Measurements from ENCODE around the gene LY6G6D.

Gene LY6G6D

DNA sequence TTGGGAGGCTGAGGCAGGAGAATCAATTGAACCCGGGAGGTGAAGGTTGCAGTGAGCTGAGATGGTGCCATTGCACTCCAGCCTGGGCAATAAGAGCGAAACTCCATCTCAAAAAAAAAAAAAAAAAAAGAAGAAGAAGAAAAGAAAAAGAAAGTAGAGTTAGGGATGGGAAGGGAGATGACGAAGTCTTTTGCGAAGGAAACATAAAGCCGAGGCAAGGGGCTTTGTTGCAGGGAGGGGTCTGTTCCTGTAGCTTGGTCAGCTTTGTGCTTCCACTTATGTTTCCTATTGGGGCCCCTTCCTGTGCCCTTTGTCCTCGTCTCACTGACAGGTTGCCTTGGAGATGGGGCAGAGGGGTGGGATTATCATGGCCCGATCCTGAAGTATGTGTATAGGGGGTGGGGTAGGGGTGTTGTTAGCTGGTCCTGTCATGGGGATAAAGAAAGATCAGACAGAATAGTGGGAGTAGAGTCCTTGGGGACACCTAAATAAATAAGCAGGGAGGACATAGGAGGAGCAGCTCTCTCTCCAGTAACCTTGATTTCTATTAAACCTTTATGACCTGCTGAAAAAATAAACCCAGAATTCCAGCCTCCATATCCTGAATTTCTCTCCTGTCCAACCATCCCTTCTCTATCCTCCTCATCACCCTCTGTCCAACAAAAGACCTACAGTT lies 22.3 kb downstream of the LY6G6D start:
- Mint-ChIP-seq H3K27me3 (ENCODE audit: low read depth) (no peaks in the 10 kb centered on the region), H3K27ac (peak overlapping the region; percentile 99 to 100 (median 100)), H3K36me3 (ENCODE audit: low read depth) (peaks cover 28% of the 10 kb centered on the region), H3K4me1 (peaks cover 60% of the 10 kb centered on the region), H3K4me3 (peak overlapping the region; percentile 94 to 97 (median 95)), H3K9me3 (no peaks in the 10 kb centered on the region)
- TF ChIP-seq, protein P1, sequence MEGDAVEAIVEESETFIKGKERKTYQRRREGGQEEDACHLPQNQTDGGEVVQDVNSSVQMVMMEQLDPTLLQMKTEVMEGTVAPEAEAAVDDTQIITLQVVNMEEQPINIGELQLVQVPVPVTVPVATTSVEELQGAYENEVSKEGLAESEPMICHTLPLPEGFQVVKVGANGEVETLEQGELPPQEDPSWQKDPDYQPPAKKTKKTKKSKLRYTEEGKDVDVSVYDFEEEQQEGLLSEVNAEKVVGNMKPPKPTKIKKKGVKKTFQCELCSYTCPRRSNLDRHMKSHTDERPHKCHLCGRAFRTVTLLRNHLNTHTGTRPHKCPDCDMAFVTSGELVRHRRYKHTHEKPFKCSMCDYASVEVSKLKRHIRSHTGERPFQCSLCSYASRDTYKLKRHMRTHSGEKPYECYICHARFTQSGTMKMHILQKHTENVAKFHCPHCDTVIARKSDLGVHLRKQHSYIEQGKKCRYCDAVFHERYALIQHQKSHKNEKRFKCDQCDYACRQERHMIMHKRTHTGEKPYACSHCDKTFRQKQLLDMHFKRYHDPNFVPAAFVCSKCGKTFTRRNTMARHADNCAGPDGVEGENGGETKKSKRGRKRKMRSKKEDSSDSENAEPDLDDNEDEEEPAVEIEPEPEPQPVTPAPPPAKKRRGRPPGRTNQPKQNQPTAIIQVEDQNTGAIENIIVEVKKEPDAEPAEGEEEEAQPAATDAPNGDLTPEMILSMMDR (IDR thresholded peaks at IDR 0.05; ENCODE audit: unreplicated experiment in 3 of 3) = no peak

DNA sequence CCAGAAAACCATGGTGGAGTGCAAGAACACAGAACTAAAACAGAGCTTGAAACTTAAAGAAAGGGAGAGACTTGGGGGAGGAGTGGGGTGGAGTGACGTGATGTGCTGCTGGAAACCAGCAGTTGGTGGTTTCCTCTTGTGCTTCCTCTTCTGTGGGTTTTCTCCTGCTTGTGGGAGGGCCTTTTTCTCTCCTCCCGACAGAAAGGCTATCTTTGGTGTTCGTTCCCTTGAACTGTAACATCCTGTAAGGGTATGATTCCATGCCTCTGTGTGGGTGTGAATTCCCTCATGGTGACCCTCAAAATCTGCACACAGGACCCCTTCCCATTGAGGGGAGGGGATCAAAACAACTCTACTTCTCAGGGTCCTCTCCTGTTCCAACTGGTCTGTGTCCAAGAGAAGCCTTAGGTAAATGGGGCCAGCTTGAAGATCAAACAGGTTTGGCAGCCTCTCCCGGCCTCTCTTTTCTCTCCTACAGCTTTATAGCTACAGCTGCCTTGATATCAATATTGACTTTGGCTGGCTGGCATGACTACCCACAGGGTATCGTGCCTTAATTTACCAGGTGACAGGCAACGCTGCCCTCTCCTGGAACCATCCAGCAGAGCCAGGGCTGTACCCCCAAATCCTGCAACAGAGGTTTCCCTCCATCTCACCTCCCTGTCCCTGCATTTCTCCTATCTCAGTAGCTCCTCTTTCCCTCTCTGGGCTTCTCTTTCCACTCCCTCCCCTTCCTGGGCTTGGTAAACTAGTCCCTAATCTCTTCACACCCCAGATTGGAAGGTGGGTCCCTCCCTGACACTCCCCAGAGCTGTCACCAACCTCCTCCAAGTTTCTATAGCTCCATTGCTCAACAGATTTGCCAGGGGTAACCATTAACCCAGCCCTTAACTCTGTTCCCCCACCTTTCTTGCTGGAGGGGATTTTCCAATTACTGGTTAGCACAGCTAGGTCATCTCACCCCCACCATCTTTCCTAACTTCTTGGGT lies 23.1 kb downstream of the LY6G6D start:
- Mint-ChIP-seq H3K27me3 (ENCODE audit: low read depth) (no peaks in the 10 kb centered on the region), H3K4me3 (peak overlapping the region; percentile 94 to 97 (median 95)), H3K4me1 (peaks cover 57% of the 10 kb centered on the region), H3K9me3 (no peaks in the 10 kb centered on the region), H3K36me3 (ENCODE audit: low read depth) (peaks cover 24% of the 10 kb centered on the region), H3K27ac (peak overlapping the region; percentile 99 to 100 (median 100))
- TF ChIP-seq, protein P1 (IDR thresholded peaks at IDR 0.05; ENCODE audit: unreplicated experiment in 3 of 3) = no peak

DNA sequence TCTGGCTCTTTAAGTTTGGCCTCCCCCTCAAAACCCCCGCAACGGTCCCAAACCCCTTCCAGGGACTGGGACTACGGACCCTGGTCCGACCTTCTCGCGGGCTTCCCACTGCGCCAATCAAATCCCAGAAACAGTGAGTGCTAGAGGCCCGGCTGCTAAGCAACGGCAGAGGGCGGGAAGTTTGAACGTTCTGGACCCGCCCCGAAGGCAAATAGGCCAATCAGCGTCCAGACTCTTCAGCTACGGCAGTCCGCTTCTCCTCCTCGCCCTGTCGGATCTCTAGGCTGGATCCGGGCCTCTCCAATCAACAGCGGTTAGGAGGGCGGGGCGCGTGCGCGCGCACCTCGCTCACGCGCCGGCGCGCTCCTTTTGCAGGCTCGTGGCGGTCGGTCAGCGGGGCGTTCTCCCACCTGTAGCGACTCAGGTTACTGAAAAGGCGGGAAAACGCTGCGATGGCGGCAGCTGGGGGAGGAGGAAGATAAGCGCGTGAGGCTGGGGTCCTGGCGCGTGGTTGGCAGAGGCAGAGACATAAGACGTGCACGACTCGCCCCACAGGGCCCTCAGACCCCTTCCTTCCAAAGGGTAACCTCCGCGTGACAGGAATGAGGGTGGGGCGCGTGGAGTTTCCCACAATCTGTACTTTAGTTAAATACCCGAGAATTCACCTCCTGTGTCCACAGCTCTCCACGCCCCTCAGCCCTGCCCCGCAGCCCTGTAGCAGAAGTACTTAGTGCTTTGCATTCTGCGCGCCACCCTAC lies 24.7 kb downstream of the LY6G6D start, which contains the start of gene MSH5:
Gene MSH5, plus strand, starts transcription at position 367 of the 758 bp plus-strand sequence. CDS start 462 bp downstream, outside the sequence.
- no peaks in the 10 kb centered on the region for H3K27me3 Mint-ChIP-seq (ENCODE audit: low read depth)

DNA sequence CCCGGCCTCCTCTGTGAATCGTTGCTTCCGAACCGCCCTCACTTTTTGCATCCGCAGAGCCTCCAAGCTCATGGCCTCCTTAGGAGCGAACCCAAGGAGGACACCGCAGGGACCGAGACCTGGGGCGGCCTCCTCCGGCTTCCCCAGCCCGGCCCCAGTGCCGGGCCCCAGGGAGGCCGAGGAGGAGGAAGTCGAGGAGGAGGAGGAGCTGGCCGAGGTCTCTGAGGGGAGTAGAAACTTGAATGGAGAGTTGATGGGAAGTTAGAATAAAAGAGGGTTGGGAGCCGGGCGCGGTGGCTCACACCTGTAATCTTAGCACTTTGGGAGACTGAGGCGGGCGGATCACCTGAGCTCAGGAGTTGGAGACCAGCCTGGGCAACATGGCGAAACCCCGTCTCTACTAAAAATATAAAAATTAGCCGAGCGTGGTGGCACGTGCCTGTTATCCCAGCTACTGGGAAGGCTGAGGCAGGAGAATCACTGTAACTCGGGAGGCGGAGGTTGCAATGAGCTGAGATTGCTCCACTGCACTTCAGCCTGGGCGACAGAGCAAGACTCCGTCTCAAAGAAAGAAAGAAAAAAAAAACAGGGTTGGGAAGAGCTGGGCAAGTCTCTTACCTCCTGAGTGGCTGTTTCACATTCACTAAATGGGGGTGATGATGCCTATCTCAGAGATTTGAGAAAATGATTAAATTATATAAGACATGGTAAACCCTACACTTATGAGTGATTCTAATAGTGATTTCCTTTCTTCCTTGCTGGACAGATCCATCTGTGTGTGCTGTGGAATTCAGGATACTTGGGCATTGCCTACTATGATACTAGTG lies 25.5 kb downstream of the LY6G6D start:
- TF ChIP-seq, protein P1 (IDR thresholded peaks at IDR 0.05; ENCODE audit: unreplicated experiment in 3 of 3) = no peak
- Mint-ChIP-seq H3K27ac (peak overlapping the region; percentile 99 to 100 (median 100)), H3K4me3 (peak overlapping the region; percentile 94 to 97 (median 95)), H3K4me1 (peaks cover 47% of the 10 kb centered on the region), H3K9me3 (no peaks in the 10 kb centered on the region), H3K27me3 (ENCODE audit: low read depth) (no peaks in the 10 kb centered on the region), H3K36me3 (ENCODE audit: low read depth) (peaks cover 9% of the 10 kb centered on the region)

More for the DNA sequence above, 24.7 kb downstream of the LY6G6D start, which contains the start of gene MSH5:
- H3K9me3 Mint-ChIP-seq = no peaks in the 10 kb centered on the region
- H3K36me3 Mint-ChIP-seq (ENCODE audit: low read depth) = peaks cover 12% of the 10 kb centered on the region
- peak within 1 kb of the TSS; percentile 99 to 100 (median 100) for H3K27ac Mint-ChIP-seq
- peaks cover 45% of the 10 kb centered on the region for H3K4me1 Mint-ChIP-seq
- H3K4me3 Mint-ChIP-seq = peak within 1 kb of the TSS; percentile 94 to 97 (median 95)
- TF ChIP-seq, protein P1 (IDR thresholded peaks at IDR 0.05; ENCODE audit: unreplicated experiment in 3 of 3) = no peak

DNA sequence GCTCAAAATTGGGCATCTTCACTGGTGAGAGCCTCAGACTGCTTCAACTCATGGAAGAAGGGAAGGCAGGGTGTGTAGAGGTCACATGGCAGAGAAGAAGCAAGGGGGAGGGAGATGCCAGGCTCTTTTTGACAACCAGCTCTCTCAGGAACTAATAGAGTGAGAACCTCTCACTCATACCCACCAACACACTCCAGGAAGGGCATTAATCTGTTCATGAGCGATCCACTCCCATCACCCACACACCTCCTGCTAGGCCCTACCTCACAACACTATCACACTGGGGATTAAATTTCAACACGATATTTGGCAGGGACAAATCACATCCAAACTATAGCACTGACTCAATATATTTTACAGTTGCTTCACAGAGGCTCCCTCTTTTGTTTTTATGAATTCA lies 26.7 kb downstream of the LY6G6D start:
- Mint-ChIP-seq H3K27ac (peak overlapping the region in 2 of 3 experiments; percentile 33 to 72), H3K9me3 (no peaks in the 10 kb centered on the region), H3K27me3 (ENCODE audit: low read depth) (no peaks in the 10 kb centered on the region), H3K4me3 (peak overlapping the region; percentile 64 to 97 (median 95)), H3K4me1 (peaks cover 37% of the 10 kb centered on the region), H3K36me3 (ENCODE audit: low read depth) (peaks cover 8% of the 10 kb centered on the region)
- TF ChIP-seq, protein P1 (IDR thresholded peaks at IDR 0.05; ENCODE audit: unreplicated experiment in 3 of 3) = no peak
